OCI-M2 (cell line): ENCODE results near the gene CCBE1.

Experiments used
- DNase-seq: peaks from one replicate; lab custom pipeline; 2025; ENCODE audit not compliant: unreplicated experiment; lab: John Stamatoyannopoulos, UW

Gene CCBE1

GRCh38 chr18:59621027-59621426 is 76.2 kb downstream of the CCBE1 start:
- DNase-seq = no peak

DNA sequence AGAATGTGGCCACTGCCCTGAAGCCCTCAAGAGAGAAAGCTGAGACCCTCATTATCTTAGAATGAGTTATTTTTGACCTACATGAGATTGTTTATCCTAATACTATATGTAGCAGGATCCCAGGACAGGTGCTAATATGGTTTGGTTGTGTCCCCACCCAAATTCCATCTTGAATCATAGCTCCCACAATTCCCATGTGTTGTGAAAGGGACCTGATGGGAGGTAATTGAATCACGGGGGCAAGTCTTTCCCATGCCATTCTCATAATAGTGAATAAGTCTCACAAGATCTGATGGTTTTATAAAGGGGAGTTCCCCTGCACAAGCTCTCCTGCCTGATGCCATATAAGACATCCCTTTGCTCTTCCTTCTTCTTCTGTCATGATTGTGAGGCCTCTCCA is 76.8 kb downstream of the CCBE1 start:
- no peak for DNase-seq

DNA sequence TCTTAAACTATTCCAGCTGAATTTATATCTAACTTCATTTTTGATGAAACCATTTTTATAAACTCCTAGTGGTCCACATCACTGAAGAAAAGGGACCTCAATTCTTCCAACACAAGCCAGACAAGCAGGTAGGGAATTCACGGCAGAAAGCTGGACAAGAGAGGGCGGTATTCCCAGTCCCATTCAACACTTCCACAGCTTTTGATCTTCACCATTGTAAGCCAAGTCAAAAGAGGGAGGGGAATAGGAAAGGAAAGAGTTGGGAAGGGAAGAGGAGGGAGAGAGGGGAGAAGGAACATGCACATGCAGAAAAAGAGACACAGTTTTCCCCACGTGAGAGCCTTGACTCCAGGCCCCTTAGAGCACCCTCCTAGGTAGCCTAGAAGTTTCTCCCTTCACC is 77.4 kb downstream of the CCBE1 start:
- no peak for DNase-seq

DNA sequence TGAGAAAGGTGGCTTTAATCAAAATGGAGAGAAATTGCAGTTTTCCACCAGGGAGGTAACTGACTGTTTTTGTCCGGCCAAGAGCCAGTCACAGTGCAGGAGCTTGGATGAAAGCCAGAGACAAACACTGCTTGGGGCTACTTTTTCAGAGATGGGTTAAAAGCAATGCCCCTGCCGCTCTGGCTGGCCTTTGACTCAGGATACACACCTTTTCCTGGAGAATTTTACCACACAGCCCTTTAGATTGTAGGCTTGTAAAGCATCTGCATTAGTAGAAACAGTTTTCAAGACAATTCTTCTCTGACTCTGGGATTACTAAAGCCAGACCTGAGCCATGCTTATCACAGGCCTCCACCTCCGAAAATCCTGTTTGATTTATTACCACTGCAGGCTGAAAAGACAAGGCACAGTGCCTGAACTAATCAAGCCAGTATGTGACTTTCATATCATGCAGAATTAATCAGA is 79.7 kb downstream of the CCBE1 start:
- no peak for DNase-seq

GRCh38 chr18:59616501-59616900 is 80.7 kb downstream of the CCBE1 start:
- DNase-seq = no peak

GRCh38 chr18:59613903-59614302 is 83.3 kb downstream of the CCBE1 start:
- no peak for DNase-seq

- DNase-seq = no peak
Measured at GRCh38 chr18:59612381-59612780, 84.8 kb downstream of the CCBE1 start.

DNA sequence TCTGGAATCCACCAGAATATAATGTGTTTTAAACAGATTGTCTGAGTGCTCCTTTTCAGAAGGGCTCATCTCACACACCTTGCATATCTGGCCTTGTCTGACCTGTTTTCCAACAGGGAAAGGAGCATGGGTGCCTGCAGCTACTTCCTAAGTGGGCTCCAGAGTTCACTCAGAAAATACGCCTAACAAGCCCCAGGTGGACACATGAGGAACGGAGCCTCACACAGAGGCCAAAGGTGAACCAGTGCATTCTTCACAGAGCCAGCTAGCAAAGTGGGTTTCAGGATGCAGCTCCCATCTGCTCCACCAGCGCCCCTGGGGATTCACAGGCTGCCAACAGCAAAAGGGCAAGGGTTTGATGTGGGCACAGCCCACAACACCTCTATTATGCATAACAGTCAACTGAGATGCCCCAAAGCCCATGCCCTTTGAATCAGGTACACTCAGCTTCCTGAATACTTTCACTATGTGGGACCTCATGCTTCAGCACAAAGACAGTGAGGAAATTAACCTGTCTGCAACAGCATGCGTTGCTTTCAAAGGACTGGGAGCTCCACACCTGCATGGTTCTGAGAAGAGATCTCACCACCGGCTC is 86.6 kb downstream of the CCBE1 start:
- no peak for DNase-seq

DNA sequence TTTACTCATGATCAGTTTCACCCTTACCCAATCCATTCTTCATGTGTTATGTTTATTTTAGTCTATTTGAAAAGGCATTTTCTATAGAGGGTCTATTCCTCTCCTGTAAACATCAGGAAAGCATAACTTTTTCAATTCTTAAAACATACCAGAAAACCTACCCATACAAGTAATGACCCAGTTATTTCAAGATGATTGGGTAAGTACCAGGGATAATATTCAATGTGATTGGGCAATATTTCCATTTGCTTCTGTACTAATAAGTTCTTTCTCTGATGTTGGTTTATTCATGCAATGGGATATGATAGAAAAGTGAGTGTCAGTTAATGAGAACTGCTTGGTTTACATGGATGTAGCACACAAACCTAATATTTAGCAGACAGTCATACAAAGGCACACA is 87.6 kb downstream of the CCBE1 start:
- DNase-seq = no peak

DNA sequence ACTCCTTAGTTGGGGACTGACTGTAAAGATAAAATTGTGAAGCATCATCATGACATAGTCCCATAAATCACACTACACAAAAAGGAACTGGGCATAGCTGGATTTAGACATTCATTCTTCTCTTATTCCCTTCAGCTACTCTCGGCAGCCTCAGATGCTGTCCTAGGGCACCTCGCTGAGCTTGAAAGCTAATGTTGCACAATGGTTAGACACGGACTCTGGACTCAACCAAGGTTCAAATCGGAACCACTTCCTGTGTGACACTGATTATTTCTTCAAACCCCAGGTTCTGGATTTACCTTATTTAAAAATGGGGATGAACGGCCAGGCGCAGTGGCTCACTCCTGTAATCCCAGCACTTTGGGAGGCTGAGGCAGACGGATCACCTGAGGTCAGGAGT is 89.8 kb downstream of the CCBE1 start:
- DNase-seq = no peak

- no peak for DNase-seq
Measured at GRCh38 chr18:59607078-59607379, 90.2 kb downstream of the CCBE1 start.

- no peak for DNase-seq
Measured at GRCh38 chr18:59606193-59607077, 90.8 kb downstream of the CCBE1 start.

DNA sequence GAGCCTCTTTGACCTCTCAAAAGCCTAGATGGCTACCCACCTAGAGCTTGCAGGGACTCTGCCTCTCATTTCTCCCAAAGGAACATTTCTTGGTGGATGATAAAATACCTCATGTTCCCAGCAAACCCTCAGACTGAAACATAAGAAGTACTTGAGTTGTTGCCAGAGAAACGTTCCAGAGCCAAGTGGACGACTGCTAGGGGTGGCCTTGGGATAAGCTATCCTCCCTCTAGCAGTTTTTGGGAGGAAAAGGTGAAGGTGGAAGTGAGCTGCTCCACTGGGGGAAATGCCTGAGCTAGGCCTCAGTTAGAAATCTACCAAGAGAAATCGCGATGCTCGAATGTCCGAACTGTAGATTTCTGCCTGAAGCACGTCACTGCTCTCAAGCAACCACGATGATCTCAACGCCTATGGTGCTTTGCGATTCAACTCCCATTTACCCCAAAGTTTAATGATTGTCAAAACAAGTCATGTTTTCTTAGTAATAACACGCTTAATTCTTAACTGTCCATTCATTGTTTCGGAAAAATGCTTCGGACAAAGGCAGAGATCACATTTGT is 91.5 kb downstream of the CCBE1 start:
- no peak for DNase-seq

DNA sequence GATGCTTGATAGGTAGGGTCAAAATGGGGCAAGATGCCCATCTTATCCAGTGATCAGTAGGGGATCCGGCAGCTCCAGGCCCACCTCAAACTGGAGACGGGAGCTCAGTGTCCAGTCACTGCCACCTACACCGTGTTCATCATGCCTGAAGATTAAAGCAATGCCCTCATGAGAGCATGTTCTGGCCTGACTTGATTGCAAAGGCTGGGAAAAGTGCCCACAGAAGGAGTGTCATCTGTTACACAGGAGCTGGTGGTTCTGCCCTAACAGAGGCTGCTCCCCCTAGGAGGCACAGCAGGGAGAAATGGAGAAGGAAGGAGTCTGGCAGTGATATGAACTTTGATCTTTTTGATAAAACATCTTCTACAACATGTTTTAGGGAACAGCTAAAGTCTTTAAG is 92.3 kb downstream of the CCBE1 start:
- no peak for DNase-seq

- DNase-seq = no peak
Measured at GRCh38 chr18:59597049-59597448, 100.2 kb downstream of the CCBE1 start.

DNA sequence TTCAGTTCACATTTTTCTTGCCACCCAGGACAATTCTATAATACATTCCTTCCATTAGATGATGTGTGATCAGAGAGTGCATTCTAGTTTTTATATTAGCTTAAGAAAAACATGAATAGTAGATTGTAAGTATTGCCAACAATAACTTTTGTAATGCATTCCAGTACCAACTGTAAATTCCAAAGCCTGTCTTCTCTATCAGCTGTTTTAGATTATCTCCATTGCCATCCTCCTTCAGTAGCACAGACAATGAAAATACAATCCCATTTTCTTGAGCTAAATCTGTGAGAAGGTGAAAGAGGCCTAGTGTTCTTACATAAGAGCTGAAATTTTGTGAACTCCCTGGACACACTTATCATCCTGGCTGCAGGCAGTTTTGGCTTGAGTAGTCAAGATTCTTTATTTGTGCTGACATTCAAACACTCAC is 103.9 kb downstream of the CCBE1 start:
- DNase-seq = no peak

GRCh38 chr18:59592624-59593023 is 104.6 kb downstream of the CCBE1 start:
- no peak for DNase-seq

DNA sequence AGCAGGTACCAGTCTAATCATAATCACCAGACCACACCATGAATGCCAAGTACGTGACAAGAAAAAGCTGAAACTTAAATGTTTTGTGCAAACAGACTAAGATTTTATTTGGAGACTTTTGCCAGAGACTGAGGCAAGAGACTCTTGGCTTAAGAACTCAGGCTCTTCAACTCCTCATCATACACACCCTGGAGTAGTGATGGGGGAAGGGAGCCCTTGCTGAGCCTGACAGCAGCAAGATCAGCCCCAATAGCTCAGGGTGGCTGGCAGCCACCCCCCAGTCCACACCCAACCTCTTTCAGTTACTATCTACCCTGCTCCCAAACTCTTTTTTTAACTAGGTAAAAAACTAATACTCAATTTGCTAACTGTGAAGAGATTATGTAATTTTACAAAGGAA is 114.8 kb downstream of the CCBE1 start:
- DNase-seq = no peak

GRCh38 chr18:59579509-59579908 is 117.7 kb downstream of the CCBE1 start:
- no peak for DNase-seq

DNA sequence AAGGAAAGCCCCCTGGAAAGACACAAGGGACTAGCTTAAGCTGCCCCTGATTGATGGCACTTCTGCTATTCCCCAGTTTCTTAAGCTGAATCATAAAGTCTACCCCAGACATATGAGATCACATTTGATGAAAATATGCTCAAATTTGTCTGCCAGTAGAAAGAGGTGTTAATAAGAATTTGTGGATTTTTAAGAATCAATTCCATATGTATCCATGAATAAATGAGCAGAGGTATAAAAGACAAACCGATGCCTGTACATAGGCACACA is 119.9 kb downstream of the CCBE1 start:
- no peak for DNase-seq

- DNase-seq = no peak
Measured at GRCh38 chr18:59576541-59577385, 120.5 kb downstream of the CCBE1 start.

DNA sequence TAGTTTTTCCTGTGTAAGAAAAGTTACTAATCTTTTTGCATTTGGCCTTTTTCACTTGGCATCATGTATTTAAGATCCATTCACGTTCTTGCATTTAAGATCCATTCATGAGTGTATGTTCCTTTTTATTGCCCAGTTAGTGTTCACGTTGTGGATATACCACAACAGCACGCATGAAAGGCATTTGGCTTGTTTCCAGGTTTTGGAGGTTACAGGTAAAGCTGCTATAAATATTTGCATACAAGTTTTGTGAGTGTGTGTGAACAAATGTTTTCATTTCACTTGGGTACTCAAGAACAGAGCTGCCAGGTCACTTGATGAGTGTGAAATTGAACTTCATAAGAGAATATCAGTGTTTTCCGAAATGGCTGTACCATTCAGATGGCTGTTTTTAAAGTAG is 121.2 kb downstream of the CCBE1 start:
- DNase-seq = no peak
